GM12874 (cell line): ENCODE results near the gene RAI2.
A peak's percentile ranks its signal among the peaks of the same experiment; 100 is the strongest.

ENCODE experiments used
- TF ChIP-seq, protein P1 (sequence below): IDR thresholded peaks from 2 replicates; pipeline ENCODE4 v1.5.1; 2011; ENCODE audit warnings: low read depth, mild to moderate bottlenecking, control low read depth, low read length, moderate library complexity; ENCODE audit not compliant: insufficient read depth

Gene RAI2

GRCh38 chrX:17803449-17803848 lies 57.6 kb downstream of the RAI2 start:
- TF ChIP-seq, protein P1, sequence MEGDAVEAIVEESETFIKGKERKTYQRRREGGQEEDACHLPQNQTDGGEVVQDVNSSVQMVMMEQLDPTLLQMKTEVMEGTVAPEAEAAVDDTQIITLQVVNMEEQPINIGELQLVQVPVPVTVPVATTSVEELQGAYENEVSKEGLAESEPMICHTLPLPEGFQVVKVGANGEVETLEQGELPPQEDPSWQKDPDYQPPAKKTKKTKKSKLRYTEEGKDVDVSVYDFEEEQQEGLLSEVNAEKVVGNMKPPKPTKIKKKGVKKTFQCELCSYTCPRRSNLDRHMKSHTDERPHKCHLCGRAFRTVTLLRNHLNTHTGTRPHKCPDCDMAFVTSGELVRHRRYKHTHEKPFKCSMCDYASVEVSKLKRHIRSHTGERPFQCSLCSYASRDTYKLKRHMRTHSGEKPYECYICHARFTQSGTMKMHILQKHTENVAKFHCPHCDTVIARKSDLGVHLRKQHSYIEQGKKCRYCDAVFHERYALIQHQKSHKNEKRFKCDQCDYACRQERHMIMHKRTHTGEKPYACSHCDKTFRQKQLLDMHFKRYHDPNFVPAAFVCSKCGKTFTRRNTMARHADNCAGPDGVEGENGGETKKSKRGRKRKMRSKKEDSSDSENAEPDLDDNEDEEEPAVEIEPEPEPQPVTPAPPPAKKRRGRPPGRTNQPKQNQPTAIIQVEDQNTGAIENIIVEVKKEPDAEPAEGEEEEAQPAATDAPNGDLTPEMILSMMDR = no peak

DNA sequence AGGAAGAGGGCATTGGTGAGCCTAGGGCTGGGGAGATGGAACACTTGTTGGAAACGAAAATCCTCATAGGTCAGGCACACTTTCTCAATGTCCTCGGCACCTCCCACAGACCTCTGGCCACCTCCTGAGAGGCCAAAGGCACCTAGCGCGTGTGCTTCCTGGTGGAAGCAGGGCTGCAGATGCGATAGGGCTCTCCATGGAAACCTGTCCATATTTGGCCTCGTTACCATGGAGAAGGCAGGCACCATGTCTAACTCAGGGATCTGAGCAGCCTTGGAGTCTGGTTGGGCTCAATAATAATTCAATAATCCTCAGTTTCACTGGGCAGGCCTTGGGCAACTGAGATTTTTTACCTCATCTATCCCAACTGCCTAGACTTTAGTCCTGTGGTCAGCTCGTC lies 58.3 kb downstream of the RAI2 start:
- TF ChIP-seq, protein P1 = no peak

GRCh38 chrX:17801431-17801830 lies 59.7 kb downstream of the RAI2 start:
- TF ChIP-seq, protein P1 = no peak

DNA sequence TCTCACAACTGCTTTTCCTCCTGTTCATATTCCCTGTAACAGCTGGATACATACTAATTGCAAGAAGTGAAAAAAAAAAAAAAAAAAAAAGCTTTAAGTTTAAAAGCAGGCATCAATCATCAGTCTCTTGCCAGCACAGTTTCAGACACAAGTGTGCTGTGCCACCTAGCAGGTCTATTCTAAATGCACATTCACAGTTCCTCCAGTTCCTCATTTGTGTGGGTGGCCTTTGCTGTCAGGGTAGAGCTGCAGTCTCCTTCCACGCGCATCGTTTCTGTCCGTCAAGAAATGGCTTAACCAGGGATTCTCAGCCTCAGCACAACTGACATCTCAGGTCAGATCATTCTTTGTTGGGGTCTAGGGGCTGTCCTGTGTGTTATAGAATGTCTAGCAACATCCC lies 62.2 kb downstream of the RAI2 start:
- TF ChIP-seq, protein P1 = no peak

- TF ChIP-seq, protein P1 = no peak
Observed at GRCh38 chrX:17792826-17793225, 68.3 kb downstream of the RAI2 start.

- TF ChIP-seq, protein P1 = no peak
Observed at GRCh38 chrX:17788956-17789562, 72.0 kb downstream of the RAI2 start.

- TF ChIP-seq, protein P1 = peak; percentile 75
Observed at GRCh38 chrX:17788439-17788838, 72.7 kb downstream of the RAI2 start.
